Activated CD4-positive, alpha-beta T cell treated with anti-CD3 and anti-CD28 coated beads for 36 hours (primary cell): ENCODE data around the gene TTC33. TPM values are rescaled to one million over a fixed set of nuclear protein-coding genes. Genes with fewer than 3 reads are reported as not detected.

Experiments used
- ATAC-seq: fragments of 200-7000 bp; cut with Tn5 transposase; one replicate; pipeline ENCODE4 v1.10.0; 2021; ENCODE audit warnings: mild to moderate bottlenecking, moderate library complexity
- CTCF ChIA-PET: fragments of 350-600 bp; sonication (Branson Sonifier 250); formaldehyde crosslinking; loops from one replicate; lab custom pipeline; 2021; ENCODE audit warnings: antibody characterized with exemption; lab: Charles Lee
- POLR2A ChIA-PET: fragments of 350-600 bp; sonication (Branson Sonifier 250); formaldehyde crosslinking; loops from one replicate; lab custom pipeline; 2021; ENCODE audit warnings: antibody characterized with exemption, inconsistent platforms; lab: Charles Lee
- DNase-seq: peaks from one replicate; pipeline ENCODE4 v3.0.0-alpha.2; 2020
- H3K27ac Mint-ChIP-seq: one replicate; pipeline ENCODE4 v1.8.0; 2021; ENCODE audit warnings: mixed read lengths
- H3K27me3 Mint-ChIP-seq: one replicate; pipeline ENCODE4 v1.8.0; 2021; ENCODE audit warnings: mixed read lengths
- H3K36me3 Mint-ChIP-seq: one replicate; pipeline ENCODE4 v1.8.0; 2021; ENCODE audit warnings: low read depth, mixed read lengths
- H3K4me1 Mint-ChIP-seq: one replicate; pipeline ENCODE4 v1.8.0; 2021; ENCODE audit warnings: mixed read lengths
- H3K4me3 Mint-ChIP-seq: one replicate; pipeline ENCODE4 v1.8.0; 2021; ENCODE audit warnings: mild to moderate bottlenecking, moderate library complexity, mixed read lengths
- H3K9me3 Mint-ChIP-seq: one replicate; pipeline ENCODE4 v1.8.0; 2021; ENCODE audit warnings: low read depth, mixed read lengths
- intact Hi-C, 2 experiments: fragments of 100-400 bp; cut with DNase I in 1 of 2; cut with micrococcal nuclease in 1 of 2; formaldehyde crosslinking; loops; one replicate each; pipeline versions ENCODE4 v1.14.2 to v1.15.1; 2022 to 2024; cut with DNase I, micrococcal nuclease
- total RNA-seq, 2 experiments: library from RNA; stranded (reverse); gene quantifications; one replicate each; pipeline ENCODE4 v1.2.3, GENCODE V29; 2021

Gene TTC33
- total RNA-seq, 2 experiments from 2014 or later: 31.4 to 31.7 TPM

- DNase-seq (no peak), ATAC-seq (no peak)
- ChIA-PET CTCF (interaction anchor here (0.6 to 1.8 kb wide), 6 partner anchors 10 to 742 kb away, joined by 3 to 6 read pairs (median 4); no protein-coding TSS in a partner anchor), POLR2A (interaction anchor here (1.7 kb wide), 1 partner anchor 11 kb away, joined by 4 read pairs; the partner anchor contains the start of gene PTGER4)
- H3K9me3 Mint-ChIP-seq: no peaks in the 10 kb centered on the region
- peak overlapping the region; percentile 79 for H3K27ac Mint-ChIP-seq
- peak overlapping the region; percentile 93 for H3K4me3 Mint-ChIP-seq
- H3K27me3 Mint-ChIP-seq: no peaks in the 10 kb centered on the region
- intact Hi-C loops: no loop called here
- H3K36me3 Mint-ChIP-seq: peaks cover 87% of the 10 kb centered on the region
- H3K4me1 Mint-ChIP-seq: peaks cover 70% of the 10 kb centered on the region
These were observed 65.5 kb downstream of the TTC33 start for GRCh38 chr5:40690267-40690666.

- ATAC-seq (peak; percentile 67), DNase-seq (peak; percentile 77)
- Mint-ChIP-seq H3K4me1 (peaks cover 70% of the 10 kb centered on the region), H3K9me3 (no peaks in the 10 kb centered on the region), H3K27ac (peak overlapping the region; percentile 90), H3K27me3 (no peaks in the 10 kb centered on the region), H3K36me3 (peaks cover 87% of the 10 kb centered on the region), H3K4me3 (peak overlapping the region; percentile 93)
- CTCF ChIA-PET: interaction anchor here (0.9 to 1.9 kb wide), 17 partner anchors 10 to 973 kb away, joined by 3 to 9 read pairs (median 4); partner anchors contain the start of gene PTGER4
- POLR2A ChIA-PET: interaction anchor here (0.5 to 1.7 kb wide), 6 partner anchors 10 to 460 kb away, joined by 3 to 6 read pairs (median 4); partner anchors contain the start of gene PTGER4
- intact Hi-C loops: loop anchor here (1.0 to 10.0 kb wide), 18 partner anchors 10 to 1485 kb away; partner anchors contain the start of genes PTGER4 (in 1 of the 2) and TTC33 (in 1 of the 2)
These were observed 66.3 kb downstream of the TTC33 start for GRCh38 chr5:40689438-40689837.

GRCh38 chr5:40688996-40689395 lies 66.8 kb downstream of the TTC33 start:
- intact Hi-C loops: loop anchor here (1.0 to 10.0 kb wide), 26 partner anchors 10 to 1484 kb away; partner anchors contain the start of genes PTGER4 (in 1 of the 2) and TTC33 (in 1 of the 2)
- H3K36me3 Mint-ChIP-seq: peaks cover 87% of the 10 kb centered on the region
- ATAC-seq (no peak), DNase-seq (no peak)
- ChIA-PET POLR2A (interaction anchor here (0.5 to 1.7 kb wide), 6 partner anchors 9 to 459 kb away, joined by 3 to 6 read pairs (median 4); partner anchors contain the start of gene PTGER4), CTCF (interaction anchor here (0.6 to 1.9 kb wide), 20 partner anchors 9 to 973 kb away, joined by 3 to 9 read pairs (median 4); partner anchors contain the start of gene PTGER4)
- peaks cover 69% of the 10 kb centered on the region for H3K4me1 Mint-ChIP-seq
- H3K27me3 Mint-ChIP-seq: no peaks in the 10 kb centered on the region
- H3K9me3 Mint-ChIP-seq: no peaks in the 10 kb centered on the region
- H3K27ac Mint-ChIP-seq: peak overlapping the region; percentile 90
- peak overlapping the region; percentile 93 for H3K4me3 Mint-ChIP-seq

- POLR2A ChIA-PET: no interaction called here
- CTCF ChIA-PET: interaction anchor here (0.6 to 1.9 kb wide), 15 partner anchors 8 to 972 kb away, joined by 3 to 9 read pairs (median 4); partner anchors contain the start of gene PTGER4
- intact Hi-C loops: loop anchor here (1.0 to 10.0 kb wide), 23 partner anchors 47 to 1483 kb away; partner anchors contain the start of gene TTC33 (in 1 of the 2)
- Mint-ChIP-seq H3K4me1 (peaks cover 69% of the 10 kb centered on the region), H3K27ac (peak overlapping the region; percentile 90), H3K27me3 (no peaks in the 10 kb centered on the region), H3K36me3 (peaks cover 90% of the 10 kb centered on the region), H3K4me3 (peak overlapping the region; percentile 93), H3K9me3 (no peaks in the 10 kb centered on the region)
- ATAC-seq: peak; percentile 71
- DNase-seq: peak; percentile 92
These were observed 67.5 kb downstream of the TTC33 start for GRCh38 chr5:40688127-40688761.

GRCh38 chr5:40687321-40687720 lies 68.4 kb downstream of the TTC33 start:
- no peaks in the 10 kb centered on the region for H3K9me3 Mint-ChIP-seq
- peak overlapping the region; percentile 90 for H3K27ac Mint-ChIP-seq
- H3K36me3 Mint-ChIP-seq: peaks cover 94% of the 10 kb centered on the region
- ChIA-PET POLR2A (no interaction called here), CTCF (no interaction called here)
- H3K27me3 Mint-ChIP-seq: no peaks in the 10 kb centered on the region
- DNase-seq (peak; percentile 59), ATAC-seq (peak; percentile 36)
- intact Hi-C loops: loop anchor here (5.0 to 10.0 kb wide), 6 partner anchors 65 to 1483 kb away; no protein-coding TSS in a partner anchor
- peak overlapping the region; percentile 93 for H3K4me3 Mint-ChIP-seq
- H3K4me1 Mint-ChIP-seq: peaks cover 66% of the 10 kb centered on the region

GRCh38 chr5:40685976-40686486 lies 69.7 kb downstream of the TTC33 start:
- peak overlapping the region; percentile 93 for H3K4me3 Mint-ChIP-seq
- ChIA-PET CTCF (interaction anchor here (0.7 to 3.7 kb wide), 13 partner anchors 10 to 739 kb away, joined by 3 to 16 read pairs (median 3); no protein-coding TSS in a partner anchor), POLR2A (interaction anchor here (0.5 to 1.7 kb wide), 6 partner anchors 8 to 462 kb away, joined by 3 to 5 read pairs (median 3); no protein-coding TSS in a partner anchor)
- no peaks in the 10 kb centered on the region for H3K9me3 Mint-ChIP-seq
- ATAC-seq: no peak
- intact Hi-C loops: loop anchor here (1.0 to 10.0 kb wide), 7 partner anchors 66 to 1481 kb away; no protein-coding TSS in a partner anchor
- H3K27ac Mint-ChIP-seq: peak overlapping the region; percentile 88
- H3K4me1 Mint-ChIP-seq: peaks cover 53% of the 10 kb centered on the region
- no peak for DNase-seq
- peaks cover 95% of the 10 kb centered on the region for H3K36me3 Mint-ChIP-seq
- H3K27me3 Mint-ChIP-seq: no peaks in the 10 kb centered on the region

GRCh38 chr5:40685193-40685592 lies 70.6 kb downstream of the TTC33 start:
- Mint-ChIP-seq H3K27me3 (no peaks in the 10 kb centered on the region), H3K9me3 (no peaks in the 10 kb centered on the region), H3K36me3 (peaks cover 96% of the 10 kb centered on the region), H3K4me1 (peaks cover 46% of the 10 kb centered on the region), H3K4me3 (peak overlapping the region; percentile 93), H3K27ac (peak overlapping the region; percentile 88)
- no peak for ATAC-seq
- ChIA-PET CTCF (interaction anchor here (0.7 to 3.7 kb wide), 8 partner anchors 176 to 738 kb away, joined by 3 to 16 read pairs (median 3); no protein-coding TSS in a partner anchor), POLR2A (interaction anchor here (0.9 to 1.8 kb wide), 4 partner anchors 10 to 461 kb away, joined by 3 to 6 read pairs (median 4); no protein-coding TSS in a partner anchor)
- intact Hi-C loops: loop anchor here (1.0 to 10.0 kb wide), 7 partner anchors 67 to 1480 kb away; no protein-coding TSS in a partner anchor
- DNase-seq: no peak

GRCh38 chr5:40683305-40683704 lies 72.5 kb downstream of the TTC33 start:
- Mint-ChIP-seq H3K27ac (peak overlapping the region; percentile 96), H3K27me3 (no peaks in the 10 kb centered on the region), H3K4me1 (peaks cover 30% of the 10 kb centered on the region), H3K36me3 (peaks cover 83% of the 10 kb centered on the region), H3K9me3 (no peaks in the 10 kb centered on the region), H3K4me3 (peak overlapping the region; percentile 93)
- POLR2A ChIA-PET: interaction anchor here (0.6 to 1.8 kb wide), 4 partner anchors 8 to 274 kb away, joined by 3 to 6 read pairs (median 3); no protein-coding TSS in a partner anchor
- intact Hi-C loops: loop anchor here (2.0 to 10.0 kb wide), 3 partner anchors 247 to 1481 kb away; no protein-coding TSS in a partner anchor
- ATAC-seq (no peak), DNase-seq (no peak)
- CTCF ChIA-PET: interaction anchor here (1.0 to 3.7 kb wide), 4 partner anchors 10 to 734 kb away, joined by 3 to 16 read pairs (median 4); no protein-coding TSS in a partner anchor

- H3K36me3 Mint-ChIP-seq: peaks cover 74% of the 10 kb centered on the region
- H3K27ac Mint-ChIP-seq: peak overlapping the region; percentile 96
- no peaks in the 10 kb centered on the region for H3K27me3 Mint-ChIP-seq
- H3K9me3 Mint-ChIP-seq: no peaks in the 10 kb centered on the region
- peak; percentile 4 for ATAC-seq
- peak; percentile 41 for DNase-seq
- intact Hi-C loops: loop anchor here (2.0 to 10.0 kb wide), 3 partner anchors 246 to 1480 kb away; no protein-coding TSS in a partner anchor
- peak overlapping the region; percentile 93 for H3K4me3 Mint-ChIP-seq
- POLR2A ChIA-PET: interaction anchor here (0.6 kb wide), 1 partner anchor 253 kb away, joined by 3 read pairs; no protein-coding TSS in a partner anchor
- CTCF ChIA-PET: interaction anchor here (1.2 to 3.1 kb wide), 5 partner anchors 9 to 733 kb away, joined by 3 to 9 read pairs (median 3); no protein-coding TSS in a partner anchor
- H3K4me1 Mint-ChIP-seq: peaks cover 28% of the 10 kb centered on the region
These were observed 73.4 kb downstream of the TTC33 start for GRCh38 chr5:40682154-40683017.
